T47D (cell line): ENCODE data around the gene RAP1GAP2.
"Not testable (repeated sequence)": the region's sequence is repeated elsewhere in the genome, so short reads cannot be mapped to it uniquely, and the experiment has no call there.

Experiments used
- DNase-seq, 2 experiments: peaks; one replicate each; pipeline versions ENCODE4 v3.0.0 to v3.0.0-alpha.2; 2011 to 2012; ENCODE audit warnings: low read depth in 1 of 2, low spot score in 1 of 2
- JUND ChIP-seq: IDR thresholded peaks from 2 replicates; pipeline ENCODE4 v1.6.1; 2012; ENCODE audit warnings: low read depth
- in situ Hi-C: cut with HindIII; loops from 2 replicates; pipeline ENCODE4 v1.10.0; 2016; ENCODE audit warnings: low sequenced_read_pairs, low pct_unique_long_range_greater_than_20kb

Gene RAP1GAP2

GRCh38 chr17:2871720-2872119, 75.5 kb downstream of the RAP1GAP2 start:
- no peak for TF ChIP-seq JUND
- in situ Hi-C loops: no loop called here
- no peak for DNase-seq

- no peak for DNase-seq
- TF ChIP-seq JUND: no peak
- in situ Hi-C loops: no loop called here
Measured at GRCh38 chr17:2872282-2872681, 76.0 kb downstream of the RAP1GAP2 start.

GRCh38 chr17:2874189-2874686, 78.0 kb downstream of the RAP1GAP2 start:
- DNase-seq: peak; percentile 37 to 54
- TF ChIP-seq JUND: no peak
- in situ Hi-C loops: no loop called here

- in situ Hi-C loops: no loop called here
- DNase-seq: no peak
- TF ChIP-seq JUND: no peak
Measured at GRCh38 chr17:2875608-2876007, 79.4 kb downstream of the RAP1GAP2 start.

GRCh38 chr17:2876467-2876866, 80.2 kb downstream of the RAP1GAP2 start:
- in situ Hi-C loops: no loop called here
- DNase-seq: no peak
- TF ChIP-seq JUND: no peak

- no peak for DNase-seq
- in situ Hi-C loops: no loop called here
- no peak for TF ChIP-seq JUND
Measured at GRCh38 chr17:2878751-2879254, 82.6 kb downstream of the RAP1GAP2 start.

- no peak for TF ChIP-seq JUND
- in situ Hi-C loops: no loop called here
- DNase-seq: no peak
Measured at GRCh38 chr17:2880050-2880449, 83.8 kb downstream of the RAP1GAP2 start.

- no peak for TF ChIP-seq JUND
- in situ Hi-C loops: no loop called here
- DNase-seq: no peak
Measured at GRCh38 chr17:2881295-2881694, 85.1 kb downstream of the RAP1GAP2 start.

- DNase-seq: no peak
- TF ChIP-seq JUND: no peak
- in situ Hi-C loops: no loop called here
Measured at GRCh38 chr17:2883544-2884213, 87.4 kb downstream of the RAP1GAP2 start.

- TF ChIP-seq JUND: no peak
- DNase-seq: no peak
- in situ Hi-C loops: no loop called here
Measured at GRCh38 chr17:2885733-2886132, 89.5 kb downstream of the RAP1GAP2 start.

GRCh38 chr17:2888326-2888725, 92.1 kb downstream of the RAP1GAP2 start:
- no peak for TF ChIP-seq JUND
- in situ Hi-C loops: no loop called here
- DNase-seq: no peak

- no peak for TF ChIP-seq JUND
- DNase-seq: no peak
- in situ Hi-C loops: no loop called here
Measured at GRCh38 chr17:2889256-2889655, 93.0 kb downstream of the RAP1GAP2 start.

GRCh38 chr17:2890778-2891177, 94.5 kb downstream of the RAP1GAP2 start:
- in situ Hi-C loops, DNase-seq: not testable (repeated sequence)
